Stimulated activated CD8-positive, alpha-beta memory T cell treated with anti-CD3 and anti-CD28 coated beads, Interleukin-7, amount 100 ng/mL, for 24 hours (primary cell): ENCODE measurements around the gene ANKRD1.
A peak's percentile ranks its signal among the peaks of the same experiment; 100 is the strongest.
"Not testable (repeated sequence)": the region's sequence is repeated elsewhere in the genome, so short reads cannot be mapped to it uniquely, and the experiment has no call there.

Experiments used
- DNase-seq: peaks from one replicate; pipeline ENCODE4 v3.0.0-alpha.2; 2020; ENCODE audit warnings: low read depth

ANKRD1 gene

GRCh38 chr10:90912174-90912573, 8.7 kb downstream of the ANKRD1 start:
- DNase-seq = no peak

- no peak for DNase-seq
Measured at GRCh38 chr10:90911133-90912051, 9.5 kb downstream of the ANKRD1 start.

GRCh38 chr10:90906596-90906995, 14.3 kb downstream of the ANKRD1 start:
- DNase-seq = no peak

- DNase-seq = no peak
Measured at GRCh38 chr10:90905925-90906324, 15.0 kb downstream of the ANKRD1 start.

- DNase-seq = not testable (repeated sequence)
Measured at GRCh38 chr10:90896916-90897315, 24.0 kb downstream of the ANKRD1 start.

GRCh38 chr10:90893190-90893589, 27.7 kb downstream of the ANKRD1 start:
- no peak for DNase-seq

GRCh38 chr10:90890347-90890746, 30.5 kb downstream of the ANKRD1 start:
- DNase-seq = no peak

GRCh38 chr10:90889636-90890035, 31.3 kb downstream of the ANKRD1 start:
- no peak for DNase-seq

- no peak for DNase-seq
Measured at GRCh38 chr10:90888387-90888786, 32.5 kb downstream of the ANKRD1 start.

- DNase-seq = no peak
Measured at GRCh38 chr10:90887555-90887954, 33.3 kb downstream of the ANKRD1 start.

GRCh38 chr10:90885176-90885575, 35.7 kb downstream of the ANKRD1 start:
- no peak for DNase-seq

- no peak for DNase-seq
Measured at GRCh38 chr10:90884431-90884830, 36.5 kb downstream of the ANKRD1 start.

- not testable (repeated sequence) for DNase-seq
Measured at GRCh38 chr10:90880059-90880719, 40.7 kb downstream of the ANKRD1 start.

GRCh38 chr10:90879062-90879461, 41.8 kb downstream of the ANKRD1 start:
- DNase-seq = no peak

GRCh38 chr10:90872648-90873020, 48.3 kb downstream of the ANKRD1 start:
- DNase-seq = no peak

GRCh38 chr10:90871766-90872647, 48.9 kb downstream of the ANKRD1 start, which contains the start of gene RPP30:
RPP30 (plus strand) TSS chr10:90871974; CDS start chr10:90871987, 13 bp downstream.
- DNase-seq = peak; percentile 66

GRCh38 chr10:90871279-90871765, 49.6 kb downstream of the ANKRD1 start:
- no peak for DNase-seq

- no peak for DNase-seq
Measured at GRCh38 chr10:90866050-90866598, 54.8 kb downstream of the ANKRD1 start.

- no peak for DNase-seq
Measured at GRCh38 chr10:90865401-90865800, 55.5 kb downstream of the ANKRD1 start.

- DNase-seq = no peak
Measured at GRCh38 chr10:90862908-90863514, 57.9 kb downstream of the ANKRD1 start.
